ENCODE data around the gene FAM216B. TPM values are rescaled to one million over a fixed set of nuclear protein-coding genes. Genes with fewer than 3 reads are reported as not detected.

Gene FAM216B
- total RNA-seq, 6 experiments from 2014 or later = not detected

DNA sequence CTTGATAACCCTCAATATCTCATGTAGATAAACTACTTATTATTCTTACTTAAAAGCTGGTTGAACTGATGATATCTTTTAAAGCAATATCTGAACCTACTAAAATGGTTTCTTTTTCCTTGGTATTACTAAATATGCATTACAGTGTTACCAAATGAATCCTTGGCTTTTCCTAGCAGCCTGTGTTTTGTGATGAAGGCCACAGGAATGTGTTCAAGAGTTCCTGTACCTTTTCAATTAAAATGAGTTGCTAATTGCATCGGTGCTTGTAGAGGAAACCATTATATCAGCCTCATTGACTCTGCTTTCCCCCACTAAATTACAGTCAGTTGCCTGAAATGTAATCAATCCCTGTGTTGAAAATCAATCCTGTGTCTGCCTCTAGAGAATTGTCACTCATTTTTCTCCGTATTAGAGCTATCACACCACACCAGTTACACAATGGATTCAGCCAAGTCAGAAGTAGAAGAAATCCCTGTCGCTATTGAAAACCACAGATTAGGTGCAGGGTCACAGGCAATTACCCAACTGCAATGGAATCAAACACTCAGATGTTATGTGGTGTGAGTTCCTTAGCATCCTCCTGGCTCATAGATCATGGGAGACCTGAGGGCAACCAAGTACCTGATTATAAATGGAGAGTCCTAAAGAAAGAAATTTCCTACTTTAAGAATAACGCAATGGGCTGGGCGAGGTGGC is 13.3 kb downstream of the FAM216B start:
- DNase-seq = no peak
- Mint-ChIP-seq H3K36me3 (ENCODE audit: low read depth) (no peaks in the 10 kb centered on the region), H3K9me3 (no peaks in the 10 kb centered on the region), H3K27ac (no peak overlapping the region), H3K4me1 (ENCODE audit: low read depth) (no peaks in the 10 kb centered on the region; the same call in 1 of the 2 replicates), H3K4me3 (no peak overlapping the region), H3K27me3 (ENCODE audit: insufficient read depth) (peaks cover 18% of the 10 kb centered on the region; the same call in 1 of the 2 replicates)
- TF ChIP-seq, protein P1, sequence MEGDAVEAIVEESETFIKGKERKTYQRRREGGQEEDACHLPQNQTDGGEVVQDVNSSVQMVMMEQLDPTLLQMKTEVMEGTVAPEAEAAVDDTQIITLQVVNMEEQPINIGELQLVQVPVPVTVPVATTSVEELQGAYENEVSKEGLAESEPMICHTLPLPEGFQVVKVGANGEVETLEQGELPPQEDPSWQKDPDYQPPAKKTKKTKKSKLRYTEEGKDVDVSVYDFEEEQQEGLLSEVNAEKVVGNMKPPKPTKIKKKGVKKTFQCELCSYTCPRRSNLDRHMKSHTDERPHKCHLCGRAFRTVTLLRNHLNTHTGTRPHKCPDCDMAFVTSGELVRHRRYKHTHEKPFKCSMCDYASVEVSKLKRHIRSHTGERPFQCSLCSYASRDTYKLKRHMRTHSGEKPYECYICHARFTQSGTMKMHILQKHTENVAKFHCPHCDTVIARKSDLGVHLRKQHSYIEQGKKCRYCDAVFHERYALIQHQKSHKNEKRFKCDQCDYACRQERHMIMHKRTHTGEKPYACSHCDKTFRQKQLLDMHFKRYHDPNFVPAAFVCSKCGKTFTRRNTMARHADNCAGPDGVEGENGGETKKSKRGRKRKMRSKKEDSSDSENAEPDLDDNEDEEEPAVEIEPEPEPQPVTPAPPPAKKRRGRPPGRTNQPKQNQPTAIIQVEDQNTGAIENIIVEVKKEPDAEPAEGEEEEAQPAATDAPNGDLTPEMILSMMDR (IDR thresholded peaks at IDR 0.05) = no peak

DNA sequence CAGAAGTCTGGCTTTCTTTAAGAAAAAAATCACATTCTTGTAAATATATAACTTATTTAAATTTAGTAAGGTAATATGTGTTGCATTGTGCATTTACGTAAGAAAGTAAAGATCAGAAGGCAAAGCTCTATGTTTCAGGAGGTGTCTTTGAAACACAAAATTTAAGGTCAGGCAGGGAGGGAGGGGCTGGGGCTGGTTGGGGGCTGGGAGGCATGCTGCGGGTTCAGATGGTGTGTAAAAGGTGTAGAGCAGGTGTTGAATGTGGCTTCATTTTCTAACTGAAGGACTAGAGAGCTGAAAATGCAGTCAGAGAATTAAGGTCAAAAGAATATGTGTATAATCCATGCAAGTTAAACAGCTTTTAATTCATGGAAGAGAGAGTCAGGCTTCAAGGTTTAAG is 14.3 kb downstream of the FAM216B start:
- no peak for DNase-seq
- TF ChIP-seq, protein P1 (IDR thresholded peaks at IDR 0.05) = no peak
- peaks cover 18% of the 10 kb centered on the region; the same call in 1 of the 2 replicates for H3K27me3 Mint-ChIP-seq (ENCODE audit: insufficient read depth)

DNA sequence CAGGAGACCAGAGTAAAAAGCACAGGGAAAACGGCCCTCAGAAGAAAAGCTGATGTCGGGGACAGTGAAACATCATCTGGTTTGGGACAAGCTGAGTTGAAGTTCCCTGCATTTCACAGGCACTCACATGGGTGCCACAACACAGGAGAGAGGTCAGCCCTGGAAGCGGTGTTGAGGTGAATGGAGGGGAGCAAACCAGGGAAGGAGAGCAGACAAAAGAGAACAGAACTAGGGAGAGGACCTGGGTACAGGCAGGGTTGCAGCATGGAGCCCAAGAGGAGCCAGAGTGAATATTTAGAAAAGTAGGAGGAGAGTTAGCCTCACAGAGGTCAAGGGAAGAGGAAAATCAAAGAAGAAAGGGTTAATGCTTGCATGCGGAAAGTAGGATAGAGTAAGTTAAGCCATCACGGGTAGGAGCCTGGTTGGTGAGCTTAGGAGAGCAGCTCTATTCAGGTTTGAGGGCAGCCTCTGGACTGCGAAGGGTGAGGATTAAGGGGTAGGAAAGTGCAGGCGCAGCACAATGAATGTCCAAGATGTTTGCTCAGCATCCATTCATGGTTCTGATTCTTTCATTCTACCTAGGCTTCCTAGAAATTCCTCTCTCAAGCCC is 15.5 kb downstream of the FAM216B start:
- TF ChIP-seq, protein P1 (IDR thresholded peaks at IDR 0.05) = no peak
- H3K4me3 Mint-ChIP-seq = no peak overlapping the region
- H3K27ac Mint-ChIP-seq = no peak overlapping the region
- peaks cover 20% of the 10 kb centered on the region; the same call in 1 of the 2 replicates for H3K27me3 Mint-ChIP-seq (ENCODE audit: insufficient read depth)
- H3K4me1 Mint-ChIP-seq (ENCODE audit: low read depth) = no peaks in the 10 kb centered on the region; the same call in 1 of the 2 replicates
- DNase-seq = no peak
- no peaks in the 10 kb centered on the region for H3K36me3 Mint-ChIP-seq (ENCODE audit: low read depth)
- no peaks in the 10 kb centered on the region for H3K9me3 Mint-ChIP-seq

More for the DNA sequence above, 14.3 kb downstream of the FAM216B start:
- no peaks in the 10 kb centered on the region; the same call in 1 of the 2 replicates for H3K4me1 Mint-ChIP-seq (ENCODE audit: low read depth)
- H3K4me3 Mint-ChIP-seq = no peak overlapping the region
- H3K36me3 Mint-ChIP-seq (ENCODE audit: low read depth) = no peaks in the 10 kb centered on the region
- H3K27ac Mint-ChIP-seq = no peak overlapping the region
- H3K9me3 Mint-ChIP-seq = no peaks in the 10 kb centered on the region

DNA sequence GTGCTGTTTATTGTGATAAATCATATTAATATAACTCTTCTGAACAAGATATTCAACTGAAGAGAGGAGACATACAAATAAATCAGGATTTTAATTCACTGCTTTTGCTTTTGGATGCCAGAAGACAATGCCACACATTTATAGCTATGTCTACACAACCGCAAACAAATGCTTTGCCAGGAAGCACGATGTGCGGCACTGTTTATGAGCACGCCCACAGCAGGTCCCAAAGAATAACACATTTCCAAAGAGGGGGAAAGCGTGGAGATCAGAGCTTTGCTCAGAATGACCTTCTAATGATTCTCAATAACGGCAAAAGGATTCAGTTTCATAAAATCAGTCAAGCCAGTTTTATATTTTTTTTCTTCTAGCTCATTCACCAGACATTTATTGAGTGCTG is 16.7 kb downstream of the FAM216B start:
- Mint-ChIP-seq H3K9me3 (no peaks in the 10 kb centered on the region), H3K36me3 (ENCODE audit: low read depth) (no peaks in the 10 kb centered on the region), H3K4me1 (ENCODE audit: low read depth) (no peaks in the 10 kb centered on the region; the same call in 1 of the 2 replicates), H3K4me3 (no peak overlapping the region), H3K27me3 (ENCODE audit: insufficient read depth) (peaks cover 20% of the 10 kb centered on the region; the same call in 1 of the 2 replicates), H3K27ac (no peak overlapping the region)
- TF ChIP-seq, protein P1 (IDR thresholded peaks at IDR 0.05) = no peak
- DNase-seq = no peak

DNA sequence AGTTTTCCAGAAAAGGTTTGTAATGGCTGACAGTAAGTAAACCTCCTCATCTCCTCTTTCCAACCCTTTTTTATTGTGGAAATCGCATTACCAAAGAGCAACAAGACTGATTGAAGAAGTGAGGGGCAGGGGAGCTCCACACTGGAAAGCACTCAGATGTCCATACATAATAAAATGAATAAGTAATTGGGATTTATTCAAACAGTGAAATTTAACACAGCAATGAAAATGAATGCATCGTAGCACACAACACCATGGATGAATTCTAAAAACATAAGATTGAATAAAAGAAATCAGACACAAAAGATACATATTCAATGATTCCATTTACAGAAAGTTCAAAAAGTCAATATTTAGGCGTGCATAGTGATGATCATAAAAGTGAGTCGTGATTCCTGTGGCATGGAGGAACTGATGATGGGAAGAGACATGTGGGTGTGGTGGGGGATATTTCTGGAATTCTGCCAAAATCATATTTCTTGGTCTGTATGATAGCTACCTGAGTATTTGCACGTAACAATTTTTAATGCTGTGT is 18.8 kb downstream of the FAM216B start:
- Mint-ChIP-seq H3K27me3 (ENCODE audit: insufficient read depth) (peaks cover 16% of the 10 kb centered on the region; the same call in 1 of the 2 replicates), H3K4me1 (ENCODE audit: low read depth) (no peaks in the 10 kb centered on the region; the same call in 1 of the 2 replicates)

More for the DNA sequence above, 18.8 kb downstream of the FAM216B start:
- DNase-seq = no peak
- Mint-ChIP-seq H3K27ac (no peak overlapping the region), H3K4me3 (no peak overlapping the region), H3K36me3 (ENCODE audit: low read depth) (no peaks in the 10 kb centered on the region), H3K9me3 (no peaks in the 10 kb centered on the region)
- TF ChIP-seq, protein P1 (IDR thresholded peaks at IDR 0.05) = no peak

Data from HFFc6 (cell line).